GM23338 (cell line): ENCODE data around the gene KRTAP5-4. TPM values are rescaled to one million over a fixed set of nuclear protein-coding genes. Genes with fewer than 3 reads are reported as not detected.

Source experiments
- ATAC-seq: fragments of 200-7000 bp; cut with Tn5 transposase; 3 replicates; pipeline ENCODE4 v1.9.1; 2020
- DNase-seq: peaks from one replicate; pipeline ENCODE4 v3.0.0-alpha.2; 2015; ENCODE audit warnings: low spot score
- H2AFZ ChIP-seq: fragments of 200-600 bp; sonication (generic); 2 replicates; pipeline ENCODE4 v1.8.0; 2016; ENCODE audit warnings: antibody characterized with exemption, mild to moderate bottlenecking, moderate library complexity
- H3F3A ChIP-seq: fragments of 200-600 bp; sonication (generic); replicated peaks from 2 replicates; pipeline ENCODE4 v1.8.0; 2017; ENCODE audit warnings: antibody characterized with exemption, mixed run types, low read depth
- H3K27ac ChIP-seq: fragments of 200-600 bp; sonication (generic); 2 replicates; pipeline ENCODE4 v1.6.1; 2016; ENCODE audit warnings: low read depth
- H3K27me3 ChIP-seq: fragments of 200-600 bp; sonication (generic); 2 replicates; pipeline ENCODE4 v1.8.0; 2016; ENCODE audit warnings: mild to moderate bottlenecking, mixed run types, moderate library complexity; ENCODE audit not compliant: insufficient read depth
- H3K36me3 ChIP-seq: fragments of 200-600 bp; sonication (generic); 2 replicates; pipeline ENCODE4 v1.8.0; 2016; ENCODE audit warnings: mild to moderate bottlenecking; ENCODE audit not compliant: insufficient read depth
- H3K4me1 ChIP-seq: fragments of 200-600 bp; sonication (generic); 2 replicates; pipeline ENCODE4 v1.8.0; 2016; ENCODE audit warnings: mild to moderate bottlenecking, moderate library complexity; ENCODE audit not compliant: insufficient read depth
- H3K4me2 ChIP-seq: fragments of 200-600 bp; sonication (generic); 2 replicates; pipeline ENCODE4 v1.7.1; 2017; ENCODE audit warnings: mixed run types
- H3K4me3 ChIP-seq: fragments of 200-600 bp; sonication (generic); 2 replicates; pipeline ENCODE4 v1.6.1; 2016; ENCODE audit warnings: mixed run types
- H3K79me2 ChIP-seq: fragments of 200-600 bp; sonication (generic); replicated peaks from 2 replicates; pipeline ENCODE4 v1.8.0; 2017; ENCODE audit warnings: mild to moderate bottlenecking; ENCODE audit not compliant: insufficient read depth
- H3K9me2 ChIP-seq: fragments of 200-600 bp; sonication (generic); 2 replicates; pipeline ENCODE4 v1.8.0; 2017; ENCODE audit not compliant: insufficient read depth
- H4K20me1 ChIP-seq: fragments of 200-600 bp; sonication (generic); replicated peaks from 2 replicates; pipeline ENCODE4 v1.8.0; 2017; ENCODE audit warnings: mild to moderate bottlenecking; ENCODE audit not compliant: insufficient read depth
- H3K27ac Mint-ChIP-seq: 2 replicates; pipeline ENCODE4 v1.8.0; 2020; ENCODE audit warnings: inconsistent platforms, mild to moderate bottlenecking, moderate library complexity, mixed read lengths
- H3K27me3 Mint-ChIP-seq: 3 replicates; pipeline ENCODE4 v1.8.0; 2022; ENCODE audit warnings: low read depth, mild to moderate bottlenecking, moderate library complexity, mixed read lengths, inconsistent platforms; ENCODE audit not compliant: insufficient read depth, poor library complexity
- H3K36me3 Mint-ChIP-seq: 3 replicates; pipeline ENCODE4 v1.8.0; 2021; ENCODE audit warnings: low read depth, mild to moderate bottlenecking, inconsistent platforms, moderate library complexity, mixed read lengths
- H3K4me1 Mint-ChIP-seq: 3 replicates; pipeline ENCODE4 v1.8.0; 2020; ENCODE audit warnings: mild to moderate bottlenecking, inconsistent platforms, mixed read lengths
- H3K4me3 Mint-ChIP-seq: 3 replicates; pipeline ENCODE4 v1.8.0; 2021; ENCODE audit warnings: moderate library complexity, mild to moderate bottlenecking, inconsistent platforms, mixed read lengths
- H3K9me3 Mint-ChIP-seq: 3 replicates; pipeline ENCODE4 v1.8.0; 2020; ENCODE audit warnings: moderate library complexity, mild to moderate bottlenecking, inconsistent platforms, mixed read lengths
- CREB1 ChIP-seq: fragments of 250-450 bp; sonication (Bioruptor Pico); IDR thresholded peaks from 2 replicates; pipeline ENCODE4 v1.5.0; 2020; ENCODE audit warnings: low read depth, mild to moderate bottlenecking, moderate library complexity
- CTCF ChIP-seq, 2 experiments: fragments of 200-600 bp in 1 of 2; sonication (generic) in 1 of 2; conservative IDR thresholded peaks; 2 replicates each; pipeline versions ENCODE4 v1.5.1 to v1.6.1; 2016 to 2017; ENCODE audit warnings: antibody characterized with exemption in 2 of 2, low read depth in 2 of 2, mild to moderate bottlenecking in 2 of 2, moderate library complexity in 1 of 2
- ETS1 ChIP-seq: IDR thresholded peaks from 2 replicates; pipeline ENCODE4 v1.6.1; 2016; ENCODE audit warnings: antibody characterized with exemption
- EZH2 ChIP-seq: fragments of 200-600 bp; sonication (generic); IDR thresholded peaks from one replicate; pipeline ENCODE4 v1.8.0; 2017; ENCODE audit warnings: antibody characterized with exemption, mild to moderate bottlenecking, low read depth; ENCODE audit not compliant: unreplicated experiment
- EZH2phosphoT487 ChIP-seq: fragments of 200-600 bp; sonication (generic); IDR thresholded peaks from one replicate; pipeline ENCODE4 v1.8.1; 2018; ENCODE audit warnings: antibody characterized with exemption; ENCODE audit not compliant: unreplicated experiment
- JUNB ChIP-seq: IDR thresholded peaks from one replicate; pipeline ENCODE4 v1.6.1; 2016; ENCODE audit warnings: antibody characterized with exemption; ENCODE audit not compliant: unreplicated experiment
- NANOG ChIP-seq: IDR thresholded peaks from 2 replicates; pipeline ENCODE4 v1.6.1; 2016; ENCODE audit warnings: antibody characterized with exemption, borderline replicate concordance
- POLR2AphosphoS5 ChIP-seq: IDR thresholded peaks from 2 replicates; pipeline ENCODE4 v1.6.1; 2016; ENCODE audit warnings: antibody characterized with exemption, low read depth
- STAT1 ChIP-seq: IDR thresholded peaks from one replicate; pipeline ENCODE4 v1.6.1; 2016; ENCODE audit warnings: antibody characterized with exemption; ENCODE audit not compliant: unreplicated experiment
- ZNF114 ChIP-seq: fragments of 250-450 bp; sonication (Bioruptor Pico); IDR thresholded peaks from 2 replicates; pipeline ENCODE4 v1.5.0; 2020; ENCODE audit warnings: mild to moderate bottlenecking, moderate library complexity
- ZNF331 ChIP-seq: fragments of 250-450 bp; sonication (Bioruptor Pico); IDR thresholded peaks from 2 replicates; pipeline ENCODE4 v1.5.0; 2020; ENCODE audit warnings: low read depth, mild to moderate bottlenecking, moderate library complexity
- polyA plus RNA-seq: library from polyadenylated mRNA; unstranded; fragments of >200 nt; fragmentation: Nextera tagmentation; extraction: Ambion mirVana; gene quantifications from 2 replicates; pipeline ENCODE4 v1.2.1, GENCODE V29; 2016
- total RNA-seq: library from RNA; depleted of rRNA; stranded (reverse); fragments of >200 nt; shearing (Covaris generic); gene quantifications from 2 replicates; pipeline ENCODE4 v1.2.3, GENCODE V29; 2014
- TF ChIP-seq, protein P1 (sequence below): IDR thresholded peaks from one replicate; pipeline ENCODE4 v1.6.1; 2018; ENCODE audit warnings: antibody characterized with exemption; ENCODE audit not compliant: unreplicated experiment

The KRTAP5-4 gene
- total and polyA plus RNA-seq, 2 experiments from 2014 or later = not detected

DNA sequence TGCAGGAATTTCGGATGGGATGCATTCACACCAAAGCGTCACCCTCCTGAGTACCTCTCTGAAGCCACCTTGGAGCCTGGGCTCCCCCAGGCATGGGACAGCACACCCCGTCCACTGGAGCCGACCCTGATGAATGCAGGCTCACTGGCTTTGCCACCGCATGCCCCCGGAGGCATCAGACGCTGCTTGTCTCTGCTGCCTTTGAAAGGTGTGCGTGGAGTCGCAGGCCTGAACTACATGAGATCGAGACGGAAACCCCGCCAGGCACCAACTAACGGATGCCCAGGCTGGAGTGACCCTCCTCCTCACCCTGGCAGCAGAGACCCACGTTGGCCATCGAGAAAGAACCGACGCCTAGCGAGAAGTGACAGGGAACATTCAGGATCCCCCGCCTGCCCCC, 30.1 kb upstream of the KRTAP5-4 start (continued):
- TF ChIP-seq, protein P1, sequence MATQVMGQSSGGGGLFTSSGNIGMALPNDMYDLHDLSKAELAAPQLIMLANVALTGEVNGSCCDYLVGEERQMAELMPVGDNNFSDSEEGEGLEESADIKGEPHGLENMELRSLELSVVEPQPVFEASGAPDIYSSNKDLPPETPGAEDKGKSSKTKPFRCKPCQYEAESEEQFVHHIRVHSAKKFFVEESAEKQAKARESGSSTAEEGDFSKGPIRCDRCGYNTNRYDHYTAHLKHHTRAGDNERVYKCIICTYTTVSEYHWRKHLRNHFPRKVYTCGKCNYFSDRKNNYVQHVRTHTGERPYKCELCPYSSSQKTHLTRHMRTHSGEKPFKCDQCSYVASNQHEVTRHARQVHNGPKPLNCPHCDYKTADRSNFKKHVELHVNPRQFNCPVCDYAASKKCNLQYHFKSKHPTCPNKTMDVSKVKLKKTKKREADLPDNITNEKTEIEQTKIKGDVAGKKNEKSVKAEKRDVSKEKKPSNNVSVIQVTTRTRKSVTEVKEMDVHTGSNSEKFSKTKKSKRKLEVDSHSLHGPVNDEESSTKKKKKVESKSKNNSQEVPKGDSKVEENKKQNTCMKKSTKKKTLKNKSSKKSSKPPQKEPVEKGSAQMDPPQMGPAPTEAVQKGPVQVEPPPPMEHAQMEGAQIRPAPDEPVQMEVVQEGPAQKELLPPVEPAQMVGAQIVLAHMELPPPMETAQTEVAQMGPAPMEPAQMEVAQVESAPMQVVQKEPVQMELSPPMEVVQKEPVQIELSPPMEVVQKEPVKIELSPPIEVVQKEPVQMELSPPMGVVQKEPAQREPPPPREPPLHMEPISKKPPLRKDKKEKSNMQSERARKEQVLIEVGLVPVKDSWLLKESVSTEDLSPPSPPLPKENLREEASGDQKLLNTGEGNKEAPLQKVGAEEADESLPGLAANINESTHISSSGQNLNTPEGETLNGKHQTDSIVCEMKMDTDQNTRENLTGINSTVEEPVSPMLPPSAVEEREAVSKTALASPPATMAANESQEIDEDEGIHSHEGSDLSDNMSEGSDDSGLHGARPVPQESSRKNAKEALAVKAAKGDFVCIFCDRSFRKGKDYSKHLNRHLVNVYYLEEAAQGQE = no peak

- Mint-ChIP-seq H3K27me3 (peaks cover 2% of the 10 kb centered on the region), H3K9me3 (no peaks in the 10 kb centered on the region; the same call in 2 of the 3 replicates), H3K4me1 (peaks cover 5% of the 10 kb centered on the region; the same call in 2 of the 3 replicates), H3K27ac (no peak overlapping the region), H3K36me3 (no peaks in the 10 kb centered on the region), H3K4me3 (no peak overlapping the region)
- ATAC-seq (no peak), DNase-seq (no peak)
- no peak overlapping the region for H2AFZ ChIP-seq
- no peaks in the 10 kb centered on the region for H3F3A ChIP-seq
- H3K9me2 ChIP-seq = no peaks in the 10 kb centered on the region
- H4K20me1 ChIP-seq = no peaks in the 10 kb centered on the region
- H3K79me2 ChIP-seq = no peaks in the 10 kb centered on the region
- H3K27ac ChIP-seq = no peak overlapping the region
- H3K4me1 ChIP-seq = no peaks in the 10 kb centered on the region
- no peak overlapping the region for H3K4me3 ChIP-seq
- no peak overlapping the region for H3K4me2 ChIP-seq
- H3K36me3 ChIP-seq = no peaks in the 10 kb centered on the region
- H3K27me3 ChIP-seq = no peaks in the 10 kb centered on the region
- TF ChIP-seq CTCF (conservative IDR thresholded peaks at IDR 0.05; ENCODE audit: low read depth in 2 of 2) = no peak
- TF ChIP-seq NANOG = no peak
- TF ChIP-seq ETS1 = no peak
- no peak for TF ChIP-seq JUNB
- TF ChIP-seq CREB1 (CRISPR knock-in tag) = no peak
- no peak for TF ChIP-seq POLR2AphosphoS5
- TF ChIP-seq ZNF331 (CRISPR knock-in tag) = no peak
- TF ChIP-seq EZH2 = no peak
- TF ChIP-seq, protein P1 = no peak
- TF ChIP-seq ZNF114 = no peak
- TF ChIP-seq STAT1 = no peak
- no peak for TF ChIP-seq EZH2phosphoT487
These were observed 29.6 kb upstream of the KRTAP5-4 start for GRCh38 chr11:1651411-1651980.
